ENCODE data around the gene NCKAP5.
"Not testable (repeated sequence)": the region's sequence is repeated elsewhere in the genome, so short reads cannot be mapped to it uniquely, and the experiment has no call there.

Gene NCKAP5

DNA sequence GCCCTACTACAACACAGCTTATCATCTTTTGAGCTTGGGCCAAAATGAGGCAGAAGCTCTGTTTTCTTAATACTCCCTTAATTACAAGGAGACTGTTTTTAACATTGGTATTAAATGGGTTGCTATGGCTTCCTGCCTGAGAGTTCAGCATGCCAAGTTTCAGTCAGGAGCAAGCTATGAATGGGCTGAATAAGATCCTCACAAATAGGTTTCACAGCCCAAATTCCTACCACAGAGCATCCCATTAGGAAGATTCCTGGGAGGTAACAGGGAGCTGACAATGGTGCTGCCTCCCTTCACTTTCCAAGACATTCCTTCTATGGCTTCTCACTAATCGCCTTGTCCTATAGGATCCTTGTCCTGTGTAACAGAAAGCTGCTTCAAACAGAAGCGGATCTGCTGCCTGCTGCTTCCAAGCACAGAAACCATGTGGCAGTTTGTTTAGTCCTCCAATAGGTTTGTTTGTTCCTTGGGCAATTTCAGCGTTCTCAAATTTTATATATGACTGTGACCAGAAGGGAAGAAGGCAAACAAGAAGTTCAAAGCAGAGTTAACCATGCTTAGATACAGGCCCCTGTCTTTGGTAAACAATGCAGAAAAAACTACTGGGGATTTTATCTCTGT lies 70.9 kb downstream of the NCKAP5 start:
- peak; percentile 43 for DNase-seq (ENCODE audit: low spot score)

DNA sequence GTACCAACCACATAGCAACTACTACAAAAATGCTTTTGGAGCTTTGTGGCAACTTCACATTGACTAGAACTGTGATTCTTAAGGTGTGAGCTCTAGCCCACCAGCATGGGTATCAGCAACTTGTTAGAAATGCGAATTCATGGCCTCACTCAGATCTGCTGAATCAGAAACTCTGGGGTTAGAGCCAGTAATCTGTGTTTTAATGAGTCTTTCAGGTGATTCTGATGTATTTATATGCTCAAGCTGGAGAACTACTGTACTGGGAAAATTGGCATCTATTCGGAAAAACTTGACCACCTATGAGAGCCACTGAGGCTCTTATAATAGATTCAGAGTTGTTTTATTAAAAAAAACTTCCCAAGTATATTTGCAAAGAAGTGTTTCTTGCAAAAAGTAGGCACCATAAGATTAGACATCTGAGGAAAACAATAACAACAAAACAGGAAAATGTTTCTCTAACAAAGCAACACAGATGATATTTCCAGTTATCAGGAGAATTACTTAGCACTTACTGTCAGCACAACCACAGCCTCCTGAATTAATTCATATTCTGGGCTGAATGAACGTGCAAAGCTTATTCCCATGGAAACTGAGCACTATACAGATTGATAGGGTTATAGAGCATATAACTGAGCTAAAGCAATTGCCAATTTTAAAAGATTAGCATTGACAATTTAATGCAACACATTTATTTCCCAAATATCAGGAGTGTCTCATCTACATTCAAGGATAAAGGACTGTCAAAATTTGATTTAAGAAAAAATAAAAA lies 71.6 kb downstream of the NCKAP5 start:
- DNase-seq (ENCODE audit: low spot score) = no peak

DNA sequence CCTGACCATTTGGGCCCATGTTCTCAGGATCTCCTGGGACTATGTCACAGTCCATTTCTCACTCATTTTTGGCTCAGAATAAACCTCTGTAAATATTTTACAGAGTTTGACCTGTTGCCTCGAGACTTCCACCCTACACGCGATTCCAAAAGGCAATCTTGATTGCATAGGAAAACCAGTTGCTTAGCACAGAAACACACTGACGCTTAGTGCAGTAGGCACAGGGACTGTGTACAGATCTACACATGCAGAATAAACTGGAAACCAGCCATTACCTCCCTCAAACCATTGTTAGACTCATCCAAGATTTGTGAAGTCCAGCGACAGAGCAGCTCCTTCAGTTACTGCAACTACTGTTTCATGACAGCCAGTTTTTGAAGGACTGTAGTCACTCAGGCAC lies 73.0 kb downstream of the NCKAP5 start:
- DNase-seq (ENCODE audit: low spot score) = no peak

DNA sequence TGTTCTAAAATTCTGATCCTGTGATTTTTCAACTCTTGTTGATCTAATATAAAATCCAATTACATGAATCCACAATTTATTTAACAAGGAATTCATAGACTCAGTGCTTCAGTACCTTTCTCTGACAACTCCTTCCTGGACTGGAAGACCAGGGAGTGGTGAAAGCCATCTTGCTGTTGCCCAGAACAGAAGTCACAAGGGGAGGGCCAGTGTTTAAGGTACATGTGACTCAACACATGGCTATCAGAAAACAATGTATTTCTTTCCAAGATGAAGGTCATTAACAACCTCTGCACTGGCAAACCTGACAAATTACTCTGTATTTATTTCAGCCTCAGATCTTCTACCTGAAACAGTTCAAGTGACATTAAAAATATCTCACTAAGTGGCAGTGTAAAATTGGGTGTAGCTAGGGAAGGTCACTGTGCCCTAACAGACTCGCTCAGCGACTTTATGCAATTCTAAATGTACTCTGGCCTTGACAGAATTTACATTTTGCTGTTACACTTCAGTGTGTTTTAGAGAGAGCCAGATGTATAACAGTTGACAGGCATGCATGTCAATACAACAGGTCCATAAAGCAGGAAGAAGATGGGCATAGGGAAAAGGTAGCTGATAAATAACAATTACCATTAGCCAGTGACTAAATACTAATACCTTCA lies 75.4 kb downstream of the NCKAP5 start:
- DNase-seq (ENCODE audit: low spot score) = no peak

DNA sequence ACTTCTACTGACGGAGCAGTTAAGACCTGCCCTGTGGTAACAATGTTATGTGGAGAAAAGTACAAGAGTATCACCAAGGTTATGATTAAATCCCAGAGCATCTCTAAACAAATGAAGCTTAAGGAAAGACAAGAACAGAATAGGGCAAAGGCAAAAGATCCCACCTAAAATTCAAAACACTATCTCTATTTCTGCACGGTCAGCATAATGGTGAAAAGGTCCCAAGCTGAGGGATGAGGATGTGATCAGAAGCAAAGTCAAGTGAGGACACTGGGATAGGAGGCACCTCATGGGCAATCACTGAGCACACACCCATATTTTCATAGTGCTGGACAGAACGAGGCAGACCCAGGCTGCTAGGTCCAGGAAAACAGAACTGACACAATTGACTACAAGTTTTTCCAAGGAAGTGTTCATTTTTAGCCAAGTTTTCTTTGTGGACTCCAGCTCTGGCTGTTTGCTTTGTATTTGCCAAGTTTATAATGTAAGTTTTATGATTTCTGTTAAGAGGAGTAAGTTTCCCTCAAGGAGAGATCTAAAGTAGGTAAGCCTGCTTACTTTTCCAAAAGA lies 77.8 kb downstream of the NCKAP5 start:
- DNase-seq (ENCODE audit: low spot score) = no peak

DNA sequence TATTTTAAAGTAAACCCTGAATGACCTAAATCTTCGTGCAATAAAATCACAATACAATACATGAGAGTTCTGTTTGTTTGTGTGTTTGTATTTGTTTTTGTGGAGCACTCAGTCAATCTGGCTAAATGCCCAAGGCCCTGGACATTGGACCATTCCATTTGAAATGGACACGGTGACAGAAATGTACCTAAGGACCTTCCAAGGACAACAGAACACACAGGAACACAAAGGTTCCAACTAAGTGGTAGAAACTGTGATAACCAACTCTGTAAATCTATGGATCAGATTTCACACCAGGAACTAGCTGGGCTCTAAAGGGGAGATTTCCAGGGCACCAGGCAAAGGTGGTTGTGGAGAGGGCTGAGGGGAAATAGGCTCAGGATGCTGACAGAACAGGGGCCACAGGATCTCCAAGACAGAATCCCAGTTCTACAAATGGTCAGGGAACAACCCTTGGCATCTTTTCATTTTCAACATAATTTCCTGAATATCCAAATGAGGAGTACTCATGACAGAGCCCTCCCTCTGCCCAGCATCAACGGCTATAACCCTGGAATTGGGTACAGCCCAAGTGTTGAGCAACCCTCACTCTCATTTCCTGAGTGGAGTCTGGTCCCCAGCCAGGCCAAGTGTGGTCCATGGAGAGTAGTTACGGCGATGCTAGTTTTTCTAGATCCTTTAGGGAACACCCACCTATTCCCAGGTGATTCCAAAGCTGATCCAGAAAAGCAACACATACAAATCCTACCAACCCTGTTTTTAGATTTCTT lies 78.4 kb downstream of the NCKAP5 start:
- DNase-seq (ENCODE audit: low spot score) = peak; percentile 77

DNA sequence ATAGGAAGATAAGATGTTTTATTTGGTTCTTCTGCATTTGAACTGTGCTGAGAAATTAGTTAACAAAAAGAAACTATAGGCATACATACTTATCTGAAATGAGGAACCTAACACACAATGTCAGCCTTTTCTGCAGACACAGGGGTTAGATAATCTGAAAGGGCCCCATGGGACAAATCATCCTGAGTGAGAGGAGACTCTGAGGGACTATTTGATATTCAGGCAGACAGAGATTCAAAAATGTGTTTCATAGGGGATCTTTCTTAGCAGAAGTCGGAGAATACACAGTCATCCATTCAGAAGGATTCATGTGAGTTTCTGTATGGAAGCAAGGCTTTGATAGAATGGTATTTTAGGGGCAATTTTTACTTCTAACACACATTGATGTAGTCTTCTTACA lies 79.1 kb downstream of the NCKAP5 start:
- DNase-seq (ENCODE audit: low spot score) = no peak

DNA sequence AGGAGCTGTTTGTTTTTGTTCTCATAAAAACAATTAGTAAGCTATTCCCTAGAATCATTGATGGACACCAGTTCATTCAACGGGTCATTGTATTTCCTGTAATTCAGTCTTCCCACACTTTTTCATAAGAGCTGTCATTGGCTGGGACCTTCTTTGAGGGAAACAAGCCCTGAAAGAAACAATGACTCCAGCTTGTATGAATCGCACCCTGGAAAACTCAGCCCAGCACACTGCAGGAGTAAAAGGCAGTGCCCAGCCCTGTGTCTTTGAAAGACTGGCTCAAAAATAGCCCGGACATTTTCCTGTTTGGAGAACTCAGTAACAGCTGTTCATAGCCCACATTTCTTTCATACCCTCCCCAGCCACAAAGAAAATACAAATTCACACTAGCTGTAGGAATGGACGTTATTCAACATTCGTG lies 81.5 kb downstream of the NCKAP5 start:
- DNase-seq (ENCODE audit: low spot score) = no peak

DNA sequence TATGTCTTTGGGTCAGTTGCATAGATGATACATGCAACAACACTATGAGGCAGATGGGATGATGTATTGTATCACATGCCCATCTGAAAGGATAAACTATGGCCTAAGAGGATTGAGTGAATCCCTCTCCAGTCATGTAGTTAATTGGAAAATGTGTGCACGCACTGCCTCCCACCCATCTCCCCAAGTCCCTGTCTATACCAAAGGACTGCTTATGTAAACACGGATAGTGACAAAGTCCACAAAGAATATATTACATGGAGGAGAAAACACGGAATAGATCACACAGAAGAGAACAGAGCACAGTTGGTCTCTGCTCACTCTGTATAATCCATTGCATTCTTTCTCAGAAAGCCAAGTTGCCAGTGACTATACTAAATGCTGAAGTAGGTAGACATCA lies 82.4 kb downstream of the NCKAP5 start:
- no peak for DNase-seq (ENCODE audit: low spot score)

DNA sequence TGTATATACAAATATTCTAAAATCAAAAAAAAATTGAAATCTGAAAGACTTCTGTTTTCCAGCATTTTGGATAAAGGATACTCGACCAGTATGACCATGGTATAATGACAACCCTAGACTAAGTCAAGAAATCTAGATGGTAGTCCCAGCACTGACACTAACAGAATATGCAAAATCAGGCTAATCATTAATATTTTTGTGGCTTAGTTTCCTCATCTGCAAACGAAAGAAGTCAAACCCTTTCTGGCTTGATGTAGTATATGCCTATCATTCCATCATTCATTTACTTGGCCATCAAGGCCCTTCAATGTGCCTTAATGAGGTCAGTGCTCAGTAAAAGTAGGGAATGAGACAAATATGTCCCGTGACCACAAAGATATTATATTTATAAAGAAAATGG lies 83.5 kb downstream of the NCKAP5 start:
- no peak for DNase-seq (ENCODE audit: low spot score)

DNA sequence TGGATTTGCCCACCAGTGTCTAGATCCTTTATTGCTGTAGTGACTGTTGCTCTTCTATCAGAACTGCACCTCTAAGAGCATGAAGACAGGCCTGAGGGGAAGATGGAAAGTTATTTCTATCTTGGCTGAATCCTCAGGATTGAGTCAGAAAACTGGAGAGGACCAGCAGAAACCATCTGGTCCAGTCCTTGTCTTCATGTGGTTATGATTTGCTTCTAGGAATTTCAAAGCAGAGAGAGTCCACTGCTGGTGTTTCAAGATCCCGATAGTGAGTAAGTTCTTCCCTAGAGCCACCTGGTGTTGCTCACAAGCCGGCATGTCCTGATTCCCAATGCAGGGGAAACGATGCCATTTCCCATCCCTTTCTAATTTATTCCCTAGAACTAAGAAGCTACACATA lies 84.2 kb downstream of the NCKAP5 start:
- DNase-seq (ENCODE audit: low spot score) = peak; percentile 84

DNA sequence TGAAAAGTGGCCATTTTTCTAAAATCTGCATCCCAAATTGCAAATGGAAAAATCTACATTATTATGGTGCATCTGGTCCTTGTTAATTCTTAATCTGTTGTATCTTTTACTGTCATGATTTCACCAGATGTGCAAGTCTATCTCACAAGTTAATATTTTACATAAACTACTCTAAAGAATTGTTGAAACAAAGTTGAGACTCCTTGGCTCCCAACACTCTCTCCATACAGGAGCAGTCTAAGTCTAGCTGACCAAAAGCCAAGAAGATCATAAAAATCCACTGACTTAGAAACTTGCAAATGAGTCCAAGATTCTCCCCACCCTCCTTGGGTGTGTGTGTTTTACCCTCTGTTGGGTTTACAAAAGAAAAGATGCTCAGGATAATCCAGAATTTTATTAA lies 85.1 kb downstream of the NCKAP5 start:
- DNase-seq (ENCODE audit: low spot score) = no peak

DNA sequence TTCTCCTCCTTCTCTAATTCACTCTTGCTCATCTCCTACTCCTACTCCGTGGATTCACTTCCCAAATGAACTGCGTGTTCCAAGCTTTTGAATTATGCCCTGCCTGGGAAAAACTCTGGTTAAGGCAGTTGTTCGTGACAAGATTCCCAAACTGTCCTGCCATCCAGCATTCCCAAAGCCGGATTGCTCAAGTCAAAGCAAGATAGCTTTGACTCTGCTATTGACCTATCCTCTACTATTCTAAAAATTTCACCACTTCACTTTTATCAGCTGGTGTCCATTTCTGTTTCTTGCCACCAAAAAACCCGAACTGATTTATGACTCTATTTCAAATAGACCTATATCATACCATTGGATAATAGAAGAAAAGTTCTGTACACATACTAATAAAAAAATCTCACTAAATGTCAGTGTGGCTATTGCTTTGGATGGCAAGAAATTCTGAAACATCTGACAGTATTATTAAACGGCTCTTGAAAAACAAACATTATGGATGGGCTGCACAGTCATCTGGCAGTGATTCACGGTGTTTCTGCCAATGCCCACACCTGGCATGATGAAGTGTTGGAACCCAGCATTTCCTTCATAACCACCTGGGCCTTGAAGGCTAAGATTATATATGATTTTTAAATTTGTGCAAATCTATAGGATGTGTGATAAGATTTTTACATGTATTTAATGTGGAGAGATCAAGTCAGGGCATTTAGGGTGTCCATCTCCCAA lies 87.4 kb downstream of the NCKAP5 start:
- DNase-seq (ENCODE audit: low spot score) = no peak

DNA sequence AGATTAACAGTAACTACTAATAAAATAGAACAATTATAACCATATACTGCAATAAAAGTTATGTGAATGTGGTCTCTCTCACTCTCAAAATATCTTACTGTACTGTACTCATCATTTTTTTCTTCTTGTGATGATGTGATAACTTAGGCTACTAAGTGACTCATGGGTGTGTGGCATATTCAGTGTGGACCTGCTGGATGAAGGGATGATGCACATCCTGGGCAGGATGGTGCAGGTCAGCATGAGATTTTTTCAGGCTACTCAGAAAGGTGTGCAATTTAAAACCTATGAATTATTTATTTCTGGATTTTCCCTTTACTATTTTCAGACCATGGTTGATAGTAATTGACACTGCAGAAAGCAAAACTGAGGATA lies 90.7 kb downstream of the NCKAP5 start:
- DNase-seq (ENCODE audit: low spot score) = peak; percentile 38

DNA sequence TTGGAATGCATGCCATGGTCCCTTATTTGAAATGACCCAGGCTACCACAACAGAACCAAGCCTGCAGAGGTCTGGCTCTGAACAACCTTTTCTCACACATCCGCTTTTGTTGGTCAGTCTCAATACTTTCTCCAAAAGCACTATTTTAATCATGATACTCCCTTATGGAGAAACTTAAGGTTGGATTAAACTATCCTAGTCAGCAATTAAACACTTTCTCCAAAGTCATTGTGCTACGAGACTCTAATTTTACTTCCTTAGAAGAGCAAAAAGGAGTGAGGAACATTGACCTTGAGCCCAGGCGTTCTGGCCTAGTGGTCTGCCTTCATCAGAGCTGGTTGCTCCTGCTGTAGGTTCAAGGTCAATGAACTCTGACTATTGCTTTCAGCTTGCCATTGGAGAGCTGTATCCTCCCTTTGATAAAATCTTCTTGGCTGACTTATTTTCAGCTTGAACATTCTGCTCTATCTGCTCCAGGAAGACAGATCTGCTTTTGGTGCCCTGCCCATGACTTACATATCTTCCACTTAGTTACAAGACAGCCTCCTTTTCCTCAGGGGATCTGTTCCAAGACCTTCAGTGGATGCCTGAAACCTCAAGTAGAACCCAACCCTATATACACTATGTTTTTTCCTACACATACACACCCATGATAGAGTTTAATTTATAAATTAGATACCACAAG lies 91.2 kb downstream of the NCKAP5 start:
- no peak for DNase-seq (ENCODE audit: low spot score)

DNA sequence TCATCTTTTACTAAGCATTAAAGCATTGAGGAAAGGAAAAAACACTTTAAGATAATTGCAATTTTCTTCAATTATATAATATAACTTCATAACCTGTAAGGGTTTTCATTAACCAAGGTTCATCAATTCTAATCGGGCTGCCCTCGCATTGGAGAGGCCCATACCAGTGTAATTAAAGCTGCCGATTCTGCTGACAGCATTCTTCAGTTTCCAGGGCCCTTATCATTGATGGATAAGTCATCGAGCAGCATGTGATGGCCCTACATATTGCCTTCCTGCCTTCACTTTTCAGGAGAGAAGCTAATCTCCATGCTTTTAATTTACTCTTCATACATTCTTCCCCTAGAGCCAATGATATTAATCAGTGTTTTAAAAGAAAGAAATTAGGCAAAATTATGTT lies 92.0 kb downstream of the NCKAP5 start:
- DNase-seq (ENCODE audit: low spot score) = no peak

DNA sequence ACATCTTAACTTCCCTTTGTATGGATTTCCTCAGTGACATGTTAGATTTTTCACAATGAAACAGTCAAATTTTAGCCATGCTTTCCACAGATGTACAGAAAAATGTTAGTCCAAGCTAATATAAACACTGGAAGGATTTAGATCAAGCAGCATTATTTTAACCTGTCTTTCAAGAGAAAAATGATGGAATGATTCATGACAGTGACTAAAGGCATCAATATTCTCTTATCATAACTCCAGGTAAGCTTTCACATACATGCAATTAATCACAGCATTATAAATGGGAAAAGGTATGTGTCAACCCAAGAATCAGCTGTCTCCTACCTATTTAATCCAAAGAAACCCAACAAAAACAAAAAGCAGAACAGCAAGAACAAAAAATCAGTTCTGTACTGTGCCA lies 92.7 kb downstream of the NCKAP5 start:
- DNase-seq (ENCODE audit: low spot score) = no peak

DNA sequence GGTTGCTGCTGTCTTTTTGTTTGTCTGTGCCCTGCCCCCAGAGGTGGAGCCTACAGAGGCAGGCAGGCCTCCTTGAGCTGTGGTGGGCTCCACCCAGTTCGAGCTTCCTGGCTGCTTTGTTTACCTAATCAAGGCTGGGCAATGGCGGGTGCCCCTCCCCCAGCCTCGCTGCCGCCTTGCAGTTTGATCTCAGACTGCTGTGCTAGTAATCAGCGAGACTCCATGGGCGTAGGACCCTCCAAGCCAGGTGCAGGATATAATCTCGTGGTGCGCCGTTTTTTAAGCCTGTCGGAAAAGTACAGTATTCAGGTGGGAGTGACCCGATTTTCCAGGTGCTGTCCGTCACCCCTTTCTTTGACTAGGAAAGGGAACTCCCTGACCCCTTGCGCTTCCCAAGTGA lies 97.8 kb downstream of the NCKAP5 start:
- not testable (repeated sequence) for DNase-seq (ENCODE audit: low spot score)

DNA sequence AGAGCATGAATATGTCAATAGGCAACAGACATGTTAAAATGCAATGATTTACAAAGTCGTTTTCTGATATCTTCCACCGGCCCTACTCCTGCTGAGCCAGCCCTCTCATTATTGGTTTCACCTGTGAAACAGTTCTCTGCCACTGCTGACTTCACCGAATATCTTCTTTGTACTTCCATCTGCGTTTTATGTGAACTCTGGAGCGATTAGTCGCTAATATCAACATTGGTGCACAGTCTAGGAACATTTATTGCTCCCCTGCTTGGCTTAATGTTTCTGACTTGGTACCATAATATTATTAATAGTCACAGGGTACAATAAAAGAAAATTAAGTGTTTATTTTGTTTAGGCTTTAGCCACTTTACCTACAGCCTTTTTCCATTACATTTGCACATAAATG lies 105.5 kb downstream of the NCKAP5 start:
- DNase-seq (ENCODE audit: low spot score) = no peak

DNA sequence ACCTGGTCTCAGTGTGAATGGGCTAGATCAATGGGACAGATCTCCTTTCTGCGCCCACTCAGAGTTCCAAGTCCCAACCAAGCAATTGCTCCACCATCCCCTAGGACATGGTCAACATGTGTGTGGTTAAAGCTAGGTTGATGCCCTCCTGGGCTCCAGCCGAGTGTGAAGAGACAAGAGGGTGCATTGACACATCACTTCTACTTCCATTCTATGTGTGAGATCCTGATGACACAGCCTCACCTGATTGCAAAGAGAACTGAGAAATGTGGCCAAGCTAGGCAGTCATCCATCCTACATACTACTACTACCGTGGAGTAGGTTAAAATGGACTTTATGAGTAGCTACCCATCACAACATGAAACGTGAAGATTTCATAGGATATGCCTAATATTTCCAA lies 106.8 kb downstream of the NCKAP5 start:
- DNase-seq (ENCODE audit: low spot score) = no peak

DNA sequence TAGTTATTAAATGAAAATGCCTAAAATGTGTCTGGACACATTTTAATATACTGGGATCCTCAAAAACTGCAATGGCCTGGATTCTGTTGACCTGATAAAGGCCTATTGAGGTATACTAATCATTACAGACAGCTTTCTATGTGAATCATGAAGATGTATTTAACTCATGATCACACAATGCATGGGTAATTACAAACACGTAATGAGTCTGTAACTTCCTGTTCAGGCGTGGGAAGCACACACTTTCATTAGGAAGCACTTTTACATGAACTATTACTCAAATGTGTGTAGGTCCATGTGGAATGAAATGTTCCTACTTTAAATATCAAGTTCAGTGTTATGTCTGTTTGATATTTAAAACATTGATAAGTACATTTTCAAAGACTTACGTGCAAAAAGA lies 108.7 kb downstream of the NCKAP5 start:
- no peak for DNase-seq (ENCODE audit: low spot score)

Measured in AG20443 (cell line).